IMR-90 (cell line): ENCODE data around the gene CCZ1B. TPM values are rescaled to one million over a fixed set of nuclear protein-coding genes. Genes with fewer than 3 reads are reported as not detected.
"Not testable (repeated sequence)": the region's sequence is repeated elsewhere in the genome, so short reads cannot be mapped to it uniquely, and the experiment has no call there.

Experiments
- ATAC-seq: fragments of 200-7000 bp; cut with Tn5 transposase; 2 replicates; pipeline ENCODE4 v1.9.1; 2020; ENCODE audit warnings: low read depth, mild to moderate bottlenecking, moderate library complexity
- BruUV-seq: library from RNA; stranded (reverse); fragments of 400-500 nt; replicated peaks from 2 replicates; lab custom pipeline; 2021; lab: Mats Ljungman, UMichigan
- CTCF ChIA-PET: fragments of 300-600 bp; formaldehyde crosslinking; extraction: SDS; loops from one replicate; lab custom pipeline; 2021; ENCODE audit warnings: antibody characterized with exemption; lab: Yijun Ruan, JAX
- POLR2A ChIA-PET: fragments of 300-600 bp; sonication (Branson Sonifier 250); formaldehyde crosslinking; loops from one replicate; lab custom pipeline; 2022; ENCODE audit warnings: antibody characterized with exemption; ENCODE audit not compliant: unreplicated experiment; lab: Charles Lee
- DNase-seq: peaks from one replicate; pipeline ENCODE4 v3.0.0; 2013
- H2AFZ ChIP-seq: replicated peaks from 2 replicates; pipeline ENCODE3; 2013; ENCODE audit warnings: low read length, mild to moderate bottlenecking; ENCODE audit not compliant: poor library complexity
- H2AK5ac ChIP-seq: 2 replicates; pipeline ENCODE4 v1.6.1; 2013; ENCODE audit warnings: low read depth, low read length, inconsistent platforms
- H2AK9ac ChIP-seq: replicated peaks from 2 replicates; pipeline ENCODE3; 2013; ENCODE audit warnings: mild to moderate bottlenecking, low read depth, low read length, moderate library complexity; ENCODE audit not compliant: poor library complexity
- H2BK120ac ChIP-seq: 2 replicates; pipeline ENCODE4 v1.6.1; 2013; ENCODE audit warnings: low read depth, low read length, inconsistent platforms
- H2BK15ac ChIP-seq: 3 replicates; pipeline ENCODE4 v1.6.1; 2013; ENCODE audit warnings: low read depth, low read length, inconsistent platforms
- H2BK20ac ChIP-seq: 2 replicates; pipeline ENCODE4 v1.6.1; 2013; ENCODE audit warnings: low read depth, mild to moderate bottlenecking, inconsistent platforms, low read length, moderate library complexity
- H2BK5ac ChIP-seq: 2 replicates; pipeline ENCODE4 v1.6.1; 2013; ENCODE audit warnings: mild to moderate bottlenecking, low read depth, low read length, inconsistent platforms; ENCODE audit not compliant: poor library complexity, severe bottlenecking
- H3K14ac ChIP-seq: replicated peaks from 2 replicates; pipeline ENCODE4 v1.6.1; 2013; ENCODE audit warnings: low read depth, low read length, inconsistent platforms
- H3K18ac ChIP-seq: 2 replicates; pipeline ENCODE4 v1.6.1; 2013; ENCODE audit warnings: low read depth, low read length, control low read depth
- H3K23ac ChIP-seq: 2 replicates; pipeline ENCODE4 v1.6.1; 2013; ENCODE audit warnings: low read depth, low read length, inconsistent platforms
- H3K27ac ChIP-seq: 2 replicates; pipeline ENCODE4 v1.5.1; 2013; ENCODE audit warnings: mild to moderate bottlenecking, control low read depth, low read length; ENCODE audit not compliant: insufficient read depth
- H3K27me3 ChIP-seq: 2 replicates; pipeline ENCODE4 v1.6.1; 2013; ENCODE audit warnings: low read length; ENCODE audit not compliant: control insufficient read depth, insufficient read depth
- H3K36me3 ChIP-seq: 2 replicates; pipeline ENCODE4 v1.6.1; 2013; ENCODE audit warnings: low read length, mixed read lengths; ENCODE audit not compliant: control insufficient read depth, insufficient read depth
- H3K4ac ChIP-seq: 2 replicates; pipeline ENCODE4 v1.6.1; 2013; ENCODE audit warnings: low read depth, low read length, inconsistent platforms
- H3K4me1 ChIP-seq: 2 replicates; pipeline ENCODE4 v1.6.1; 2013; ENCODE audit warnings: low read length, mixed read lengths; ENCODE audit not compliant: control insufficient read depth, insufficient read depth
- H3K4me2 ChIP-seq: 2 replicates; pipeline ENCODE4 v1.6.1; 2013; ENCODE audit warnings: low read depth, mild to moderate bottlenecking, control low read depth, low read length, moderate library complexity
- H3K4me3 ChIP-seq: 2 replicates; pipeline ENCODE4 v1.5.1; 2013; ENCODE audit warnings: low read depth, mild to moderate bottlenecking, control low read depth, low read length, moderate library complexity; ENCODE audit not compliant: insufficient read depth
- H3K56ac ChIP-seq: 2 replicates; pipeline ENCODE4 v1.6.1; 2013; ENCODE audit warnings: low read length, inconsistent platforms; ENCODE audit not compliant: insufficient read depth; ENCODE audit errors: extremely low read depth
- H3K79me1 ChIP-seq, 2 experiments: 2 replicates each; pipeline ENCODE4 v1.6.1; 2013; ENCODE audit warnings: low read length in 2 of 2, inconsistent platforms in 1 of 2, low read depth in 1 of 2
- H3K9ac ChIP-seq: 2 replicates; pipeline ENCODE4 v1.6.1; 2013; ENCODE audit warnings: low read depth, low read length, control low read depth
- H3K9me1 ChIP-seq: 2 replicates; pipeline ENCODE4 v1.6.1; 2013; ENCODE audit warnings: low read length, inconsistent platforms; ENCODE audit not compliant: insufficient read depth
- H3K9me3 ChIP-seq: 2 replicates; pipeline ENCODE4 v1.6.1; 2013; ENCODE audit warnings: low read length; ENCODE audit not compliant: control insufficient read depth, insufficient read depth
- H4K20me1 ChIP-seq: 2 replicates; pipeline ENCODE4 v1.6.1; 2013; ENCODE audit warnings: low read length, inconsistent platforms; ENCODE audit not compliant: insufficient read depth
- H4K5ac ChIP-seq: 2 replicates; pipeline ENCODE4 v1.6.1; 2013; ENCODE audit warnings: mild to moderate bottlenecking, low read depth, low read length, control low read depth
- H4K8ac ChIP-seq, 2 experiments: 2 replicates each; pipeline ENCODE4 v1.6.1; 2013; ENCODE audit warnings: low read depth in 2 of 2, low read length in 2 of 2, control low read depth in 1 of 2, inconsistent platforms in 1 of 2
- H4K91ac ChIP-seq: 2 replicates; pipeline ENCODE4 v1.6.1; 2013; ENCODE audit warnings: low read depth, low read length, inconsistent platforms; ENCODE audit not compliant: insufficient read depth
- WGBS, 2 experiments: methylation state at CpG; one replicate each; pipeline versions ENCODE4 v1.1.5 to v1.1.7; 2013; ENCODE audit warnings: missing lambda C conversion rate in 2 of 2; ENCODE audit not compliant: insufficient read length in 1 of 2; ENCODE audit errors: extremely low coverage in 2 of 2; 5-methylcytosine and 5-hydroxymethylcytosine counted together
- dilution Hi-C: fragments of 300-500 bp; cut with HindIII; formaldehyde crosslinking; loops from one replicate; pipeline ENCODE4 v1.14.3; 2018; ENCODE audit warnings: low sequenced_read_pairs; ENCODE audit not compliant: unreplicated experiment
- in situ Hi-C: fragments of 300-500 bp; cut with MboI; formaldehyde crosslinking; loops from 3 replicates; pipeline ENCODE4 v1.14.3; 2019; ENCODE audit warnings: low sequenced_read_pairs, inconsistent platforms, mixed read lengths
- intact Hi-C: fragments of 100-400 bp; cut with micrococcal nuclease; formaldehyde crosslinking; loops from 2 replicates; pipeline ENCODE4 v1.10.0; 2022
- polyA plus RNA-seq, 3 experiments: library from polyadenylated mRNA; depleted of rRNA; stranded (reverse); fragments of >200 nt; gene quantifications; 2 replicates each; pipeline ENCODE4 v1.2.3, GENCODE V29; 2012; ENCODE audit warnings: low replicate concordance in 1 of 3
- total RNA-seq: library from RNA; depleted of rRNA; stranded (reverse); fragments of >200 nt; gene quantifications from 2 replicates; pipeline ENCODE4 v1.2.3, GENCODE V29; 2012

CCZ1B gene
- total and polyA plus RNA-seq, 2 of the 4 experiments (the other 2 are of a cell fraction): 25.5 to 41.0 TPM

GRCh38 chr7:6799887-6800286, 26.2 kb downstream of the CCZ1B start:
- H3K18ac ChIP-seq, ATAC-seq, intact Hi-C loops, H3K4me3 ChIP-seq, H3K14ac ChIP-seq, H3K36me3 ChIP-seq, H3K23ac ChIP-seq, H3K27me3 ChIP-seq, BruUV-seq, H3K4ac ChIP-seq, dilution Hi-C loops, H2AK9ac ChIP-seq, H2BK120ac ChIP-seq, H4K5ac ChIP-seq, H2AFZ ChIP-seq, H4K91ac ChIP-seq, H2BK15ac ChIP-seq, POLR2A ChIA-PET, H2AK5ac ChIP-seq, H4K8ac ChIP-seq, H4K20me1 ChIP-seq, H3K9me1 ChIP-seq, H3K27ac ChIP-seq, H2BK20ac ChIP-seq, H3K9me3 ChIP-seq, H2BK5ac ChIP-seq, H3K56ac ChIP-seq, CTCF ChIA-PET, DNase-seq, H3K4me2 ChIP-seq, H3K79me1 ChIP-seq, H3K4me1 ChIP-seq, H3K9ac ChIP-seq: not testable (repeated sequence)
- in situ Hi-C loops: loop anchor here (25.0 kb wide), 1 partner anchor 938 kb away; no protein-coding TSS in a partner anchor
- no CpG with 5 or more reads among the region's 12 CpGs for WGBS, 2 experiments

- H3K27me3 ChIP-seq, in situ Hi-C loops, H3K4me2 ChIP-seq, H4K91ac ChIP-seq, H3K18ac ChIP-seq, CTCF ChIA-PET, H3K9ac ChIP-seq, H2AK5ac ChIP-seq, H4K8ac ChIP-seq, H3K4me3 ChIP-seq, H3K23ac ChIP-seq, H3K9me1 ChIP-seq, H2BK20ac ChIP-seq, DNase-seq, intact Hi-C loops, H3K27ac ChIP-seq, H3K9me3 ChIP-seq, H4K20me1 ChIP-seq, BruUV-seq, POLR2A ChIA-PET, ATAC-seq, H3K36me3 ChIP-seq, H2AK9ac ChIP-seq, dilution Hi-C loops, H3K56ac ChIP-seq, H2BK120ac ChIP-seq, H4K5ac ChIP-seq, H2AFZ ChIP-seq, H3K4me1 ChIP-seq, H3K14ac ChIP-seq, H2BK5ac ChIP-seq, H3K4ac ChIP-seq, H3K79me1 ChIP-seq, H2BK15ac ChIP-seq: not testable (repeated sequence)
- WGBS, 2 experiments: no CpG with 5 or more reads among the region's 8 CpGs
Measured at GRCh38 chr7:6798047-6798446, 28.0 kb downstream of the CCZ1B start.
